ENCODE measurements around the gene FRS3.

The FRS3 gene

GRCh38 chr6:41728073-41728936 is 51.4 kb downstream of the FRS3 start:
- no peak for DNase-seq (ENCODE audit: low spot score)

DNA sequence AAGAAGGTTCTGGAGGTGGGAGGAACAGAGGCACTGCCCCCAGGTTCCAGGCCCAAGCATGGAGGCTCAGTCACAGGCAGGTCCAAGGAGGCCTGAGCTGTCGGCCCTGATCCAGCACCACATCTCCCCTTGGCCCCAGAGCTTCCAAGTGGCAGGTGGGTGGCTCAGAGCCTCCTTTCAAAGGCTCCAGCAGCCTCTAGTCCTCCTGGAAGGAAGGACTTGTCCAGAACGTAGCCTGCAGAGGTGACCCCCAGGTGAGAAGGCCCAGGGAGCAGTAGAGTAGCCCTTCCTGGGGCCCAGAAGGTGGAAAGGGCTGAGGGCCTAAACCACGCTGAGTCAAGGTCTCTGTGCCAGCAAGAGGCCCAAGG is 52.0 kb downstream of the FRS3 start:
- no peak for DNase-seq (ENCODE audit: low spot score)

DNA sequence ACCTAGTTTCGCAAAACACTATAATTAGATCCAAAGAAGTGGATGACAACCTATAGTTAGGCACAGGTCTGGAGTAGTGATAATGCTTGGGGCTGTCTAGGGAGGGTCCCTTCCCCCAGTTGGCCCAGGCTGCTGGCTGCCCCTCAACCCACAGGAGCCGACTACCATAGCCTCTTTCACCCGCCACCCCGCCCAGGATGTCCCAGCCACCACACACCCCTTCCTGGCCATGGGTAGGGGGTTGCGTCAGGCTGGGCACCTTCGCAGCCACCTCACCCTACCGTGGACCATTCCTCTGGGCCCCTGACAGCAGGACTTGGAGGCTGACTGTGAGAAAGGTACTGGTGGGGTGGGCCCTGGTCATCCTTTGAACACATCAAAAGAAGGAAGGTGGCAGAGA is 52.8 kb downstream of the FRS3 start:
- no peak for DNase-seq (ENCODE audit: low spot score)

DNA sequence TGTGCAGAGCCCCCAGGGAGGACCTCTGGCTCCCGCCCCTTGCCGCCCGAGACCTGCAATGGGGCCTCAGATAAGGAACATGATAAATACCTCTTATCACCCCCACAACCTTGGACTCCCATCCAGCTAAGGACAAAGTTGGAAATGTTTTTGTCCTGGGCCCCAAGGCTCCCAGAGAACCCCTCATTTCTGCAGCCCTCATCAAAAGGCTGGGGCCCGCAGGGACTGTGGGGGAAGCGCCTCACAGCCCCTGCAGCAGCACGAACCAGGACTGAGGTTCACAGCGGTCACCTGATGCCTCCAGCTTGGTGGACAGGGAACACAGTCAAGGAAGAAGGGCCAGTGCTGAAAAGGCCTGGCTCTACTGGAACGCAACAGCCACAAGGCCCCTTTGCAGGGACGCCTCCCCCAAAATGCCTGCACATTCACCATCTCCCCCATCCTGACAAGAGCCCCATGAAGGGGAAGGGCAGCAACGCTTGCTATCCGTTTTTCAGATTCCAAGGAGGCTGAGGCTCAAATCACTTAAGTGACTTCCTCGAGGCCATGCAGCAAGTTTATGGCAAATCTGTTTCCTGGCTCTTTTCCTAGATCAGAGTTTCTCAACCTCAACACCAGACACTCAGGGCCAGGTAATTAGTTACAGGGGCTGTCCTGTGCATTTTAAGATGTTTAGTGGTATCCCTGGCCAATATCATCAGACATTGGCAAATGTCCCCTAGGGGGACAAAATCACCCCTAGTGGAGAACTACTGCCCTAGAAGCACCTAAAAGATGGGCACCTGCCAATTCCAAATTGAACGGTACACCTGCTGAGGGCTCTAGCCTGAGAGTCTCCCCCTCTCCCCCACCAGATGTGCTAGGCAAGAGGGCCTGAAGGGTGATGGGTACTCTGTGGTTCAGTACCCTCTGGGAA is 54.9 kb downstream of the FRS3 start:
- DNase-seq (ENCODE audit: low spot score) = no peak

DNA sequence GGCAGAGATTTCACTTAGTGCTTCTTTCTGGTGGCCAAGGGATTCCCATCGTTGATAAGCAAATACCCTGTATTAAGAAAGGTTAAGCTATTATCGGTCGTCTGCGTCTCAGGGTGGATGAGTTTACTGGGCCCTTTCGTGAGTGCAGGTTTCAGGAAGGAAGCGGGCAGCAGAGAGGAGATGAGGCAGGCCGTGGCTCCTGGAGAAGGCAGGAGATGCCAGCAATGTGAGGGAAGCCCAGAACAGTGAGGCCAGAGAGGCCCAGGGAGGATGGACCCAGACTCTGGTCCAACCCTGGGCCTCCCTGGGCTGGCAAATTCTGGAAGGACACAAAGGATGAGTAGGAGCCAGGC is 55.5 kb downstream of the FRS3 start:
- DNase-seq (ENCODE audit: low spot score) = no peak

- no peak for DNase-seq (ENCODE audit: low spot score)
Measured at GRCh38 chr6:41723530-41724227, 56.0 kb downstream of the FRS3 start.

DNA sequence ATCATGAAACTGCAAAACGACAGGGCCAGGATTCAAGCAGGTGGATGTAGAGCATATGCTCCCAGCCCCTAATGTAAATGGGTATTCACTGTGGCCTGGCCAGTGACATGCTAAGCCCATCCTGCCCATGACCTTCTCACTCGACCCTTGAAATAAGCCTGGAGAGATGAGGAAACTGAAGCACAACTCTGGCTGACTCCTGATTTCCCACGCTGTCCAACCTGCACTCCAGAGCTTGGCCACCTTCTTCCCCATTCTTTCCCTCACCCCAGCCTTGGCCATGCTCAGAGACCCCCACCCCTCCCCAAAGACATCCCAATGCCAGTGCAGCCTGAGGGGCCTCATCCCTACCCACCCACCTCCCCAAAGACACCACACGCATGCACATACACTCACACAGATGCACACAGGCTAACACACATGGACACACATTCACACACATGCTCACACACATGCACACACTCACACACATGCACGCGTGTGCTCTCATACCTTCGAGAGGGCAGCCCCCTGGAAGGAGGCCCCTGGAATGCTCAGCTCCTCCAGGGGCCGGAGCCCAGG is 56.7 kb downstream of the FRS3 start:
- no peak for DNase-seq (ENCODE audit: low spot score)

- no peak for DNase-seq (ENCODE audit: low spot score)
Measured at GRCh38 chr6:41721414-41721813, 58.3 kb downstream of the FRS3 start.

DNA sequence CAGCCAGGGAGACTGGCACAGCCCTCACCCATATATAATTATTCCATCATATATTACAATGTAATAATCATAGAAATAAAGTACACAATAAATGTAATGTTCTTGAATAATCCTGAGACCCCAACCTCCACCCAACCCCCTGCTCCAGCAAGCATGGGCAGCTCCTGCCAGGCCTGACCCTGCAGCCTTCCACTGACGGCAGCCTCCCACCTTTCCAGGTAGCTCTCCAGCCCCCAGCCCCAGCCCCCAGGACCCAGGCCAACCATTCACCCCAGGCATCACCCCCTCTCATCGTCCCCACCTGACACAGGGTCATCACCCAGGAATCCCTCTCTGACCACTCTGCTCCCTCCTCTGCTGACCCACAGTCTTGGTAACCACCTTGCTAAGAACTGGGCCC is 58.9 kb downstream of the FRS3 start:
- DNase-seq (ENCODE audit: low spot score) = no peak

DNA sequence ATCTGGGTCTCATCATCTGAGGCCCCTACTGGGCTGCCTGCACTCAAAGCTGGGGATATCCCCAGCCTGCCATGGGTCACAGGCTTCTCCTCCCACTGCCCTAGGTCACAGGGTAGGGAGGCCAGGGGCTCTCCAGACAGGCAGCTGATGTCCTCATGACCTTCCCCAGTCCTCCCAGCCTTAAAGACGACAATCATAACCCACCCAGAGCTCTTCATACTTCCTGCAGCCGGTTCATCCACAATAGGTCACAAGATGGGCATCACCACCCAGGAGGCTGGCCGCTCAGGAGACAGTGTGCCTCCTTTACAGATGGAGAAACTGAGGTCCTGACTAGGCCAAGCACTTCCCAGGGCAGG is 59.5 kb downstream of the FRS3 start:
- no peak for DNase-seq (ENCODE audit: low spot score)

All from LoVo (cell line).